ENCODE measurements around the gene CBR3. TPM values are rescaled to one million over a fixed set of nuclear protein-coding genes. Genes with fewer than 3 reads are reported as not detected.
"Not testable (repeated sequence)": the region's sequence is repeated elsewhere in the genome, so short reads cannot be mapped to it uniquely, and the experiment has no call there.

Gene CBR3
- total RNA-seq, 1 donor from 2014 or later: 4.7 TPM

- peaks cover 25% of the 10 kb centered on the region for H3K4me1 Mint-ChIP-seq
- no peak for DNase-seq
- peak overlapping the region; percentile 62 for H3K4me3 Mint-ChIP-seq
- POLR2A ChIA-PET: interaction anchor here (0.7 kb wide), 1 partner anchor 12 kb away, joined by 4 read pairs; no protein-coding TSS in a partner anchor
- H3K27ac Mint-ChIP-seq: peak overlapping the region; percentile 4
- intact Hi-C loops (cut with micrococcal nuclease): no loop called here
- no peak for ATAC-seq (ENCODE audit: low read depth)
- H3K9me3 Mint-ChIP-seq: no peaks in the 10 kb centered on the region
- H3K36me3 Mint-ChIP-seq (ENCODE audit: low read depth): peaks cover 3% of the 10 kb centered on the region
- CTCF ChIA-PET: no interaction called here
- no peaks in the 10 kb centered on the region for H3K27me3 Mint-ChIP-seq
- TF ChIP-seq CTCF (IDR thresholded peaks at IDR 0.05): no peak
Observed at GRCh38 chr21:36129219-36129618, 5.7 kb upstream of the CBR3 start.

- POLR2A ChIA-PET; CTCF ChIA-PET; H3K36me3 Mint-ChIP-seq (ENCODE audit: low read depth); intact Hi-C loops (cut with micrococcal nuclease); DNase-seq; H3K27me3 Mint-ChIP-seq; H3K27ac Mint-ChIP-seq; ATAC-seq (ENCODE audit: low read depth); H3K9me3 Mint-ChIP-seq: not testable (repeated sequence)
- Mint-ChIP-seq H3K4me3 (peak overlapping the region; percentile 86), H3K4me1 (peaks cover 28% of the 10 kb centered on the region)
Observed at GRCh38 chr21:36130414-36130762, 4.5 kb upstream of the CBR3 start.

GRCh38 chr21:36130839-36131238 lies 4.0 kb upstream of the CBR3 start:
- intact Hi-C loops (cut with micrococcal nuclease); DNase-seq; POLR2A ChIA-PET; H3K27ac Mint-ChIP-seq; H3K27me3 Mint-ChIP-seq; ATAC-seq (ENCODE audit: low read depth); H3K9me3 Mint-ChIP-seq; CTCF ChIA-PET; H3K36me3 Mint-ChIP-seq (ENCODE audit: low read depth): not testable (repeated sequence)
- peaks cover 25% of the 10 kb centered on the region for H3K4me1 Mint-ChIP-seq
- peak overlapping the region; percentile 86 for H3K4me3 Mint-ChIP-seq

GRCh38 chr21:36132696-36133095 lies 2.2 kb upstream of the CBR3 start:
- no peak overlapping the region for H3K4me3 Mint-ChIP-seq
- TF ChIP-seq CTCF (IDR thresholded peaks at IDR 0.05): no peak
- POLR2A ChIA-PET: interaction anchor here (0.6 kb wide), 1 partner anchor 192 kb away, joined by 3 read pairs; no protein-coding TSS in a partner anchor

GRCh38 chr21:36135391-36136102 lies 668 bp downstream of the CBR3 start:
- H3K4me1 Mint-ChIP-seq: peaks cover 33% of the 10 kb centered on the region
- H3K36me3 Mint-ChIP-seq (ENCODE audit: low read depth): peaks cover 13% of the 10 kb centered on the region
- CTCF ChIA-PET: interaction anchor here (1.5 to 1.7 kb wide), 2 partner anchors 12 to 23 kb away, joined by 3 to 5 read pairs; no protein-coding TSS in a partner anchor
- peak overlapping the region; percentile 88 for H3K27ac Mint-ChIP-seq
- intact Hi-C loops (cut with micrococcal nuclease): loop anchor here (1.0 to 2.0 kb wide), 4 partner anchors 21 to 250 kb away; partner anchors contain the start of genes CHAF1B, DOP1B and SETD4
- peak; percentile 82 for ATAC-seq (ENCODE audit: low read depth)
- H3K9me3 Mint-ChIP-seq: no peaks in the 10 kb centered on the region
- peak; percentile 64 for DNase-seq
- H3K27me3 Mint-ChIP-seq: no peaks in the 10 kb centered on the region
- POLR2A ChIA-PET: interaction anchor here (0.6 to 4.4 kb wide), 18 partner anchors 9 to 1231 kb away, joined by 3 to 30 read pairs (median 4); partner anchors contain the start of genes CBR1, DOP1B, DYRK1A and MORC3
- TF ChIP-seq CTCF (IDR thresholded peaks at IDR 0.05): no peak
- H3K4me3 Mint-ChIP-seq: peak overlapping the region; percentile 92

More at GRCh38 chr21:36132696-36133095, 2.2 kb upstream of the CBR3 start:
- Mint-ChIP-seq H3K27ac (peak overlapping the region; percentile 10), H3K4me1 (peaks cover 38% of the 10 kb centered on the region), H3K9me3 (no peaks in the 10 kb centered on the region), H3K36me3 (ENCODE audit: low read depth) (peaks cover 8% of the 10 kb centered on the region), H3K27me3 (no peaks in the 10 kb centered on the region)
- DNase-seq: no peak
- no peak for ATAC-seq (ENCODE audit: low read depth)
- CTCF ChIA-PET: no interaction called here
- intact Hi-C loops (cut with micrococcal nuclease): no loop called here

- H3K9me3 Mint-ChIP-seq; H3K4me3 Mint-ChIP-seq; ATAC-seq (ENCODE audit: low read depth); H3K27me3 Mint-ChIP-seq; DNase-seq; H3K27ac Mint-ChIP-seq: not testable (repeated sequence)
- Mint-ChIP-seq H3K36me3 (ENCODE audit: low read depth) (peaks cover 11% of the 10 kb centered on the region), H3K4me1 (peaks cover 22% of the 10 kb centered on the region)
- POLR2A ChIA-PET: interaction anchor here (0.6 to 0.7 kb wide), 2 partner anchors 16 to 32 kb away, joined by 4 to 6 read pairs; no protein-coding TSS in a partner anchor
- CTCF ChIA-PET: interaction anchor here (1.5 to 3.4 kb wide), 3 partner anchors 13 to 148 kb away, joined by 3 to 22 read pairs (median 8); no protein-coding TSS in a partner anchor
- intact Hi-C loops (cut with micrococcal nuclease): loop anchor here (5.0 kb wide), 2 partner anchors 283 to 493 kb away; no protein-coding TSS in a partner anchor
Observed at GRCh38 chr21:36139791-36140190, 4.9 kb downstream of the CBR3 start.
